Measurements from ENCODE around the gene ADSS1. TPM values are rescaled to one million over a fixed set of nuclear protein-coding genes. Genes with fewer than 3 reads are reported as not detected.
A peak's percentile ranks its signal among the peaks of the same experiment; 100 is the strongest.

ADSS1 gene
- total RNA-seq, 4 donors from 2014 or later, result 11.0 to 18.6 (median 17.1) TPM

DNA sequence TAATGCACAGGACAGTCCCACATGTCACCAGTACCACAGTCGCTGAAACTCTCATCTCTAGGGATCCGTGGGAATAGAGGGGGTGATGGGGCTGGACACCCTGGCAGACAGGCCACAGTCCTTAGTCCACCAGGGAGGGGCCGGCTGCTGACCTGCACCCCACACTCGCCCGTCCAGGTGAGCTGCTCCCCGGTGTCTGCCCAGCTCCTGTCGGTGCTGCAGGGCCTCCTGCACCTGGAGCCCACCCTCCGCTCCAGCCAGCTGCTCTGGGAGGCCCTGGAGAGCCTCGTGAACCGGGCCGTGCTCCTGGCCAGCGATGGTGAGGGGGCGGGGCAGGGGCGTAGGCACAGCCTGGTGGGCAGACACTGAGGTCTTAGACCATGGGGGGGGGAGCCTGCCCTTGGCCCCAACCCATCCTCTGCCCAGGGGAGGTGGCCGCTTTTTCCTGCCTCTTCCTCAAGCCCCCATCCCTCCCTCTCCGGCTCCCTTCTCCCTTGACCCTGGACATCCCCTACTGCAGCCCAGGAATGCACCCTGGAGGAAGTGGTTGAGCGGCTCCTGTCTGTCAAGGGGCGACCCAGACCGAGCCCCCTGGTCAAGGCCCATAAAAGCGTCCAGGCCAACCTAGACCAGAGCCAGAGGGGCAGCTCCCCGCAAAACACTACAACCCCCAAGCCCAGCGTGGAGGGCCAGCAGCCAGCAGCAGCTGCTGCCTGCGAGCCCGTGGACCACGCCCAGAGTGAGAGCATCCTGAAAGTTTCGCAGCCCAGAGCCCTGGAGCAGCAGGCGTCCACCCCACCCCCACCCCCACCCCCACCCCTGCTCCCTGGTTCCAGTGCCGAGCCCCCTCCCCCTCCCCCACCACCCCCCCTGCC lies 17.1 kb upstream of the ADSS1 start:
- TF ChIP-seq, protein P1, sequence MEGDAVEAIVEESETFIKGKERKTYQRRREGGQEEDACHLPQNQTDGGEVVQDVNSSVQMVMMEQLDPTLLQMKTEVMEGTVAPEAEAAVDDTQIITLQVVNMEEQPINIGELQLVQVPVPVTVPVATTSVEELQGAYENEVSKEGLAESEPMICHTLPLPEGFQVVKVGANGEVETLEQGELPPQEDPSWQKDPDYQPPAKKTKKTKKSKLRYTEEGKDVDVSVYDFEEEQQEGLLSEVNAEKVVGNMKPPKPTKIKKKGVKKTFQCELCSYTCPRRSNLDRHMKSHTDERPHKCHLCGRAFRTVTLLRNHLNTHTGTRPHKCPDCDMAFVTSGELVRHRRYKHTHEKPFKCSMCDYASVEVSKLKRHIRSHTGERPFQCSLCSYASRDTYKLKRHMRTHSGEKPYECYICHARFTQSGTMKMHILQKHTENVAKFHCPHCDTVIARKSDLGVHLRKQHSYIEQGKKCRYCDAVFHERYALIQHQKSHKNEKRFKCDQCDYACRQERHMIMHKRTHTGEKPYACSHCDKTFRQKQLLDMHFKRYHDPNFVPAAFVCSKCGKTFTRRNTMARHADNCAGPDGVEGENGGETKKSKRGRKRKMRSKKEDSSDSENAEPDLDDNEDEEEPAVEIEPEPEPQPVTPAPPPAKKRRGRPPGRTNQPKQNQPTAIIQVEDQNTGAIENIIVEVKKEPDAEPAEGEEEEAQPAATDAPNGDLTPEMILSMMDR (IDR thresholded peaks at IDR 0.05), result no peak
- TF ChIP-seq POLR2A (IDR thresholded peaks at IDR 0.05), result no peak
- DNase-seq, result no peak
- Histone ChIP-seq H3K9me3 (no peaks in the 10 kb centered on the region), H3K27ac (no peak overlapping the region), H3K36me3 (peaks cover 0 to 81% (median 2%) of the 10 kb centered on the region in 3 donors), H3K4me1 (peaks cover 0 to 9% (median 3%) of the 10 kb centered on the region in 4 donors), H3K4me3 (no peak overlapping the region), H3K27me3 (no peaks in the 10 kb centered on the region)

DNA sequence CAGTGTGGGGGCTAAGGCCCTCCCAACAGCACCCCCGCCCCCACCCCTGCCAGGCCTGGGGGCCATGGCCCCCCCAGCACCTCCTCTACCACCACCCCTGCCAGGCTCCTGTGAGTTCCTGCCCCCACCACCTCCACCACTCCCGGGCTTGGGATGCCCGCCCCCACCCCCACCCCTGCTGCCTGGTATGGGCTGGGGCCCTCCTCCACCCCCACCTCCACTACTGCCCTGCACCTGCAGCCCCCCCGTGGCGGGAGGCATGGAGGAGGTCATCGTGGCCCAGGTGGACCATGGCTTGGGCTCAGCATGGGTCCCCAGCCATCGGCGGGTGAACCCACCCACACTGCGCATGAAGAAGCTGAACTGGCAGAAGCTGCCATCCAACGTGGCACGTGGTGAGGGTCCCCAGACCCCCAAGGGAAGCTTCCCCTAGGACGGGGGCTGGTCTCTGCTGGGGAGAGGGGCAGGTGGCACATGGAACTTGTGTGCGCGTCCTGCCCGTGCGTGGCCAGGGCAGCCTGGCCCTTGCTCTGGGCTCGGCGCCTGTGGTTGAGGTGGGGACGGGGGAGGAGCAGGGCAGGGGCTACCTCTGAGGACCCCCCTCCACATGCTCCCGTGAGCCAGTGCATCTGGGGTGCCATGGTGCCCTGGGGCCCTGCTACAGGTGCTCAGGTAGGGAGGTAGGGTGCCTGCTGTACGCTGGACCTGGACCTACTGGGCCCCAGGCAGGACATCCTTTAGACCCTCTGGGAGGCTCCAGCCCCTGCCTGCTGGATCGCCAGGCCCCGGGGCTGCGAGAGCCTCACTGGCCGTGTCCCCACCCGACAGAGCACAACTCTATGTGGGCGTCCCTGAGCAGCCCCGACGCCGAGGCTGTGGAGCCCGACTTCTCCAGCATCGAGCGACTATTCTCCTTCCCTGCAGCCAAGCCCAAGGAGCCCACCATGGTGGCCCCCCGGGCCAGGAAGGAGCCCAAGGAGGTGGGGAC lies 16.1 kb upstream of the ADSS1 start:
- Histone ChIP-seq H3K4me3 (no peak overlapping the region), H3K36me3 (peaks cover 0 to 81% (median 2%) of the 10 kb centered on the region in 3 donors)
- no peak for DNase-seq

DNA sequence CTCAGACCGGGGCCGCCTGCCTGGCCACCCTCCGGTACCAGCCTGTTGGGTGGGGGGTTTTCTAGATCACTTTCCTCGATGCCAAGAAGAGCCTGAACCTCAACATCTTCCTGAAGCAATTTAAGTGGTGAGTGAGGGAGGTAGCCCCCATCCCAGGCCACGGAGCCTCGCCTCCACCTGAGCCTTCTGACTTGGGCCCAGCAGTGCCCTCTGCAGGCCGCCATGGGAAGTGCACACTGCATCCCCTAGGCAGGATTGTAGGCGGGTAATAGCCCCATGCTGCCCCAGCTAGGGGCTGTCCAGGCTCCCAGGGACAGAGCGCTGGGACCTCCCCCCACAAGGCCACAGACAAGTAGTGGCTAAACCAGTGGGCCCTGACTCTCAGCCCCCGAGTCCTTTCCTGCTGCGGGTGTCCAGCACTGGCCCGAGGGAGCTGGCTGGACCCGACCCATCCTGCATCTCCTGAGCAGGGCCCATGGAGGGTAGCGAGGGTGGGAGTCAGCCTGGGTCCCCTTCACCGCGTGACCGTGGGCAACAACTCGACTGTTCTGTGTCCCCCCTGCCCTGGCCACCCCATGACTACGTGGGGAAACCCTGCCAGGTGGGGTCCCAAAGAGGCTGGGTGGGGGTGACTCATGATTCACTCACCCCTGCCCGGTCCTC lies 15.3 kb upstream of the ADSS1 start:
- TF ChIP-seq, protein P1 (IDR thresholded peaks at IDR 0.05), result peak; percentile 93 to 98 (median 94)
- TF ChIP-seq POLR2A (IDR thresholded peaks at IDR 0.05), result no peak
- peak; percentile 70 to 89 (median 82) for DNase-seq
- Histone ChIP-seq H3K4me3 (no peak overlapping the region), H3K27ac (no peak overlapping the region), H3K36me3 (peaks cover 0 to 81% (median 2%) of the 10 kb centered on the region in 3 donors), H3K9me3 (no peaks in the 10 kb centered on the region), H3K27me3 (no peaks in the 10 kb centered on the region), H3K4me1 (peaks cover 0 to 9% (median 3%) of the 10 kb centered on the region in 4 donors)

More for the DNA sequence above, 16.1 kb upstream of the ADSS1 start:
- TF ChIP-seq, protein P1 (IDR thresholded peaks at IDR 0.05), result no peak
- TF ChIP-seq POLR2A (IDR thresholded peaks at IDR 0.05), result no peak
- Histone ChIP-seq H3K9me3 (no peaks in the 10 kb centered on the region), H3K27ac (no peak overlapping the region), H3K4me1 (peaks cover 0 to 9% (median 3%) of the 10 kb centered on the region in 4 donors), H3K27me3 (no peaks in the 10 kb centered on the region)

DNA sequence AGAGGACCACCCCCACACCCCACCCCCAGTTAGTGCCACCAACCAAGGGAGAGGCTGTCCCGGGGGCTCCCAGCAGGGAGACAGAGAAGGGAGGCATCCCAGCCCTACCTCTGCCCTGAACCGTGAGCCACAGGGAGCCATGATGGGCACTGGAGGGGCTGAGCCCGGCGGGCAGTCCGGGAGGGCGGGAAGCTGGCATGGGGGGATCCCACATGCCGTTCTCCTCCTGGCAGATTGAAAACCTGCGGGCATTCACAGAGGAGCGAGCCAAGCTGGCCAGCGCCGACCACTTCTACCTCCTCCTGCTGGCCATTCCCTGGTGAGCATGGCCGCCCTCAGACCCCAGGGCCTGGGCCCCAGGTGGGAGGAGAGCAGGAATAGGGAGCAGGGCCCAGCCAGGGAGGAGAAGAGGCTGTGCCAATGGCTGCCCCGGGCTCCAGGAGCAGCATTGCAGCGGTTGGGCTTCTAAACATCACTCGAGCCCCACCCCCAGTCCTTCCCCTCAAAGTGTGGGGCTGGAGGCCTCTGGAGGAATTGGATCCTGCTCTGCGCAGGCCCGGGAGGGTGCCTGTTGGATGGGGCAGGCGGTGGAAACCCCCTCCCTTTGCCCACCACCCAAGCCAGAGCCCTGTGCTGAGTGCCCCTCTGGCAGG lies 14.5 kb upstream of the ADSS1 start:
- H3K27me3 ChIP-seq, result no peaks in the 10 kb centered on the region
- H3K4me3 ChIP-seq, result no peak overlapping the region
- peaks cover 0 to 81% (median 2%) of the 10 kb centered on the region in 3 donors for H3K36me3 ChIP-seq
- peaks cover 0 to 9% (median 3%) of the 10 kb centered on the region in 4 donors for H3K4me1 ChIP-seq
- no peak for DNase-seq
- H3K27ac ChIP-seq, result no peak overlapping the region
- no peak for TF ChIP-seq POLR2A (IDR thresholded peaks at IDR 0.05)
- TF ChIP-seq, protein P1 (IDR thresholded peaks at IDR 0.05), result no peak
- no peaks in the 10 kb centered on the region for H3K9me3 ChIP-seq

All from Peyer's patch (tissue), 4 donors.